PC-9 (cell line): ENCODE measurements around the gene CMKLR1.

Experiments used
- CTCF ChIP-seq: fragments of 200-600 bp; sonication (generic); conservative IDR thresholded peaks from 2 replicates; pipeline ENCODE4 v1.6.1; 2017; ENCODE audit warnings: mixed run types, antibody characterized with exemption, mild to moderate bottlenecking, moderate library complexity
- EZH2 ChIP-seq: fragments of 200-600 bp; sonication (generic); IDR thresholded peaks from 2 replicates; pipeline ENCODE4 v1.8.0; 2017; ENCODE audit warnings: antibody characterized with exemption, low read depth

GRCh38 chr12:108297424-108297823 lies 41.7 kb downstream of the CMKLR1 start:
- TF ChIP-seq CTCF = no peak
- TF ChIP-seq EZH2 = no peak
